Activated CD8-positive, alpha-beta memory T cell treated with anti-CD3 and anti-CD28 coated beads, Interleukin-2, amount 50 U/mL, for 4 hours (primary cell): ENCODE results near the gene SLC38A10.

Source experiments
- DNase-seq: peaks from one replicate; pipeline ENCODE4 v3.0.0-alpha.2; 2020

SLC38A10 gene

DNA sequence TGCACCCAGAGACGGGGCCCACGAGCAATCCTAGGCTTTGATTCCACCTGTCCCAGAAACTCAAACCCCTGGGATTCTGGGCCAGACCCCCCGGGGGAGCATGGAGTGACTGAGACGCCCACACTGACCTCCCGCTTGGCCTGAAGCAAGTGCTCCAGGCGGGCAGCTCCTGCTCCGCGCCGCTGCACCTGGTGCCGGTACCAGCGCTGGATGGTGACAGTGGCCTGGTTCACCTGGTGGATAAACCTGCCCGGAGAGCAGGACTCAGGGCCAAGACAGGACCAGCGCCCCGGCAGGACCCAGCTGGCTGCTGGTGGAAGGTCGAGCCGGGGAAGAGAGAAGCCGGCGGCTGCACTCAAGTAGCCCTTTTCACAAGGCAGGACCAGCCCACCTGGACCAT, 94.9 kb downstream of the SLC38A10 start:
- no peak for DNase-seq

DNA sequence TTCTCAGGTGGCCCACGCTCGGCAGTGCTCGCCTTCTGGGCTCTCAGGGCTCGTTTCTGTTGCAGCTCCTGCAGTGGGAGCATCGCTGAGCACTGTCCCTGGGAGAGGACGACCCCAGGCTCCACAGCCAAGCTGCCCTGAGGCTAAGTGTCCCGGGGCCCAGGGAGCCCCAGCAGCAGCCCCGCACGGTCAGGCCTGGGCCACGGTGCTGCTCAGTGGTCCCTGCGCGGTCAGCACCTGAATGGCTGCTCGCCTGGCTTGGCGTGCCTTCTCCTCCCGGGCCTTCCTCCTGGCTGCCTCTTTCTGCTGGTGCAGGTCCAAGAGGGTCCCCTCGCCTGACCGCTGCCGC, 95.7 kb downstream of the SLC38A10 start:
- DNase-seq: no peak

DNA sequence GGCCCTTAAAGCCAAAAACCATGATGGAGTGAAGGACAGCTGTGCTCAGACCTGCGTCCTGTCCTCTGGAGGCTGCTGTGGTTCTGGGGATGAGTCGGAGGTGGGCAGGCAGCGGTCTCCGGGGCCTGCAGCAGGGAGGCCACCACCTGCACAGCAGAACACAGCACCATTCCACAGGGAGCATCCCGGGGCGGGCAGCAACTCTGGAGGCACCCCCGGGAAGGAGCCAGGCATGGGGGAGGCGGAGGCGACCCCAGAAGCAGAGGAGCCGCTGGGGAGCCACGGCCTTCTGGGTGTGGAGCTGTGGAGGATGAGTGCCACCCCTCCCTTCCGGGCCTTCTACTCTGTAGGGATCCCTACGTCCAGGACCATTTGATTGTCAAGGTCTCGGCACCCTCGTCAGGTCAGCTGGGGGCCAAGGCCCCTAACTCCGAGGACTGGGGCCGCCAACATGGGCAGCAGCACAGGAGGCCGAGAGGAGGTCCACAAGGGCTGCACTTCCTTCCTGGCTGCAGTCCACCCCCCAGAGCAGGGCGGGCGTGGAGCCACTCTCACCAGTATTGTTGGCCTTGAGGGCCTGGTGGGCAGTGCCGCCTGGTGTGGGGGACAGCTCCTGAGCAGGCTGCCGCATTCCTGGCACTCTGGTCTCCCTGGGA, 96.2 kb downstream of the SLC38A10 start:
- DNase-seq: no peak

- no peak for DNase-seq
Observed at GRCh38 chr17:81197831-81198490, 97.1 kb downstream of the SLC38A10 start.

DNA sequence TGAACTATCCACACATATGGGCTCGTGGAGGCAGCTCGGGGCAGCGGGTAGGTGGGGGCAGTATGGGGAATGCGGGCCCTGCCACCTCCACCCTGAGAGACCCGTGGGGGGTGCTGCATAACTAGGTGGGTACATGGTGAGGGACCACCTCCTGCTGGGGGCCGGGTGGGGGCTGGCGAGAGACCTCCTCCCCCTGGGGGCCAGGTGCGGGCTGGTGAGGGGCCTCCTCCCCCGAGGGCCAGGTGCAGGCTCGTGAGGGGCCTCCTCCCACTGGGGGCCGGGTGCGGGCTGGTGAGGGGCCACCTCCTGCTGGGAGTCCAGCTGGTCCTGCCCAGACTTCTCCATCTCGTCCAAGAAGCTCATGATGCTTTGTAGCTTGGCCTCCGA, 97.7 kb downstream of the SLC38A10 start:
- no peak for DNase-seq

DNA sequence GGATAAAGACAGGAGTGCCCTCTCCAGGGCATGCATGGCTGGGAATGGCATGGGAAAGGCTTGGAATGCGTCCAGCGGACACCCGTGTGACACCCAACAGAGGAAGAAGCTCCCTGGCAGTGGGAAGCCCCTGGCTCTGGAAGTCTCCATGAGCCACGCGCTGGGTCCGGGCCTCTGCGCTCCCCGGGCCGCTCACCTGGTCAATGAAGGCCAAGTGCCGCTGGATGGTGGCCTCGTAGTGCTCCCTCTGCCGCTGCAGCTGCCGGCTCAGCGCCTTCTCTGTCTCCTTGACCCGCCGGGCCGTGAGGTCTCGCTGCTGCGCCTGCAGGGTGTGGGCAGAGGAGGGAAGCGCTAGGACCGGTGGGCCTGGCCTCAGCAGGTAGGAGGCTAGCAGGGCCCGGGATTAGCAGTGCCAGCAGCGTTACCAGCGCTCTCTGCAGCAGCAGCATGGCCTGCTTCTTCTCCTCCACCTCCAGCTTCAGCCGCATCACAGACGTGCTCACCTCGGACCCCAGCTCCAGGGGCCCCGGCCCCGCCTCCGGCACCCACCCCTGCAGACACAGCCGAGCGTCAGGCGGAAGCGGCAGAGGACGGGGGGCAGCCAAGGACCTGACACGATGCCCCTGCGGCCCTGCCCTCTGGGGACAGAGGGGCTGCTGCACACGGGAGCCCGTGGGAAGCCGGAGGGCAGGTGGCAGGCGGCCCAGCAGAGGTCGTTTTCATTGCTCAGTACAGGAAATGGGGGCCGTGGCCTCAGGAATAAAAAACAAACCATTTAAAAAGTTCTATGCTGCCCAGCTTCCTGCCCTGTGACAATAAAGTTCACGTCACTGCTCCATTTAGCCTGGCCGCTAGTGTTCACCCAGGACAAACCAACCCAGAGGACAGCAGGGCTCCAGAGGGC, 98.3 kb downstream of the SLC38A10 start:
- DNase-seq: no peak

DNA sequence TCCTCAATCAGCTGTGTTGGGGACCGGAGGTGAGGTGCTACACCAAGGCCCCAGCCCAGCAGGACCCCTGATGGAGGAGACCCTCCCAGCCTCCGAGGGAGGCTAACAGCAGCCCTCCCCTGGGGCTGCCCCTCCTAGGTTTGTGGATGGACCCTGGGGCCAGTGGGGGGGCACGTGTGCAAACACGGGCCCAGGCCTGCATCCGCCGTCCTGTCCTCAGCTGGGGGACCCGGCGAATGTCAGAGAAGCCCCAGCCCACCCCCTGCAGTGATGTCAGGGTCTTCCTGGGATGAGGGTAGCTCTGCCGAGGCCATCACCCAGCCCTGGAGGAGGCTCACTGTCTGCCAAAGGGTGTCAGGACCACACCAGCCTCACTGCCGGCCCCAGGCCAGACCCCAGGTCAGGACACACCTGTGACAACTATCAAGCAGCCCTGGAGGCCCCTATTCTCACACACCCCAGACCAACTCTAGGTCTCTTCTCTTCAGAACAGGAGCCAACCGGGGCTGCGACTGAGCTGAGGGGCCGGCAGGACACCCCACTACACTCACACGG, 99.1 kb downstream of the SLC38A10 start:
- DNase-seq: no peak
